K562 (cell line): ENCODE data around the gene AMZ1. TPM values are rescaled to one million over a fixed set of nuclear protein-coding genes. Genes with fewer than 3 reads are reported as not detected.

ENCODE experiments used
- ATAC-seq: fragments of 200-7000 bp; cut with Tn5 transposase; 3 replicates; pipeline ENCODE4 v1.9.1; 2020; ENCODE audit warnings: moderate library complexity
- BruUV-seq: library from RNA; stranded (reverse); fragments of 400-500 nt; replicated peaks from 2 replicates; lab custom pipeline; 2021; lab: Mats Ljungman, UMichigan
- CTCF ChIA-PET: fragments of 300-600 bp; formaldehyde crosslinking; extraction: SDS; loops from one replicate; lab custom pipeline; 2021; ENCODE audit warnings: low intra/inter-chr PET ratio; lab: Yijun Ruan, JAX
- POLR2A ChIA-PET: fragments of 300-600, 350-650 bp; sonication (Branson Sonifier 250); formaldehyde crosslinking; extraction: SDS; loops from one replicate; lab custom pipeline; 2021; ENCODE audit warnings: antibody characterized with exemption, inconsistent platforms; lab: Yijun Ruan, JAX
- DNase-seq, 4 experiments: peaks; one replicate each; pipeline versions ENCODE4 v3.0.0 to v3.0.0-alpha.2; 2011 to 2018; ENCODE audit warnings: low spot score in 3 of 4, mixed read lengths in 3 of 4; ENCODE audit errors: extremely low read depth in 1 of 4
- FAIRE-seq: peaks from 2 replicates; lab custom pipeline; 2011; peaks lifted over from hg19 to GRCh38; lab: Jason Lieb, UNC
- H2AFZ ChIP-seq: 2 replicates; pipeline ENCODE4 v1.6.0; 2011; ENCODE audit warnings: low read depth, low read length, control low read depth, inconsistent platforms
- H3K27ac ChIP-seq: fragments of 200-600 bp; 3 replicates; pipeline ENCODE4 v1.8.0; 2011; ENCODE audit warnings: low read depth, mild to moderate bottlenecking, control low read depth, inconsistent platforms, low read length, moderate library complexity, mixed read lengths; ENCODE audit errors: extremely low read depth
- H3K27me3 ChIP-seq, 2 experiments: fragments of 300-600 bp in 1 of 2; 2 replicates in 1 of 2; 3 replicates in 1 of 2; pipeline versions ENCODE4 v1.6.0 to v1.8.0; 2011; ENCODE audit warnings: inconsistent platforms in 2 of 2, low read length in 2 of 2, mild to moderate bottlenecking in 1 of 2, mixed read lengths in 1 of 2, moderate library complexity in 1 of 2; ENCODE audit not compliant: control insufficient read depth in 2 of 2, insufficient read depth in 2 of 2
- H3K36me3 ChIP-seq: fragments of 300-600 bp; 3 replicates; pipeline ENCODE4 v1.8.0; 2011; ENCODE audit warnings: mild to moderate bottlenecking, low read length, inconsistent platforms; ENCODE audit not compliant: control insufficient read depth, insufficient read depth
- H3K4me1 ChIP-seq, 2 experiments: fragments of 200-600 bp in 1 of 2; replicated peaks in 1 of 2; 2 replicates in 1 of 2; 3 replicates in 1 of 2; pipeline versions ENCODE4 v1.5.1 to v1.8.0; 2011; ENCODE audit warnings: inconsistent platforms in 2 of 2, low read length in 2 of 2, mild to moderate bottlenecking in 1 of 2, mixed read lengths in 1 of 2, moderate library complexity in 1 of 2; ENCODE audit not compliant: control insufficient read depth in 2 of 2, insufficient read depth in 2 of 2
- H3K4me2 ChIP-seq: 2 replicates; pipeline ENCODE4 v1.6.1; 2011; ENCODE audit warnings: low read length, control low read depth, inconsistent platforms, mixed read lengths; ENCODE audit not compliant: insufficient read depth
- H3K4me3 ChIP-seq: fragments of 200-600 bp; sonication (generic), shearing (Covaris generic); 2 replicates; pipeline ENCODE4 v1.5.1; 2016; ENCODE audit warnings: control low read depth, inconsistent platforms
- H3K79me2 ChIP-seq: fragments of 200-600 bp; 3 replicates; pipeline ENCODE4 v1.8.0; 2011; ENCODE audit warnings: low read length, inconsistent platforms; ENCODE audit not compliant: control insufficient read depth, insufficient read depth
- H3K9ac ChIP-seq, 2 experiments: 2 replicates each; pipeline versions ENCODE4 v1.6.0 to v1.6.1; 2011; ENCODE audit warnings: low read depth in 2 of 2, low read length in 2 of 2, control low read depth in 1 of 2, inconsistent platforms in 1 of 2, mild to moderate bottlenecking in 1 of 2, mixed read lengths in 1 of 2; ENCODE audit not compliant: insufficient read depth in 1 of 2
- H3K9me1 ChIP-seq: one replicate; pipeline ENCODE4 v1.6.0; 2011; ENCODE audit warnings: inconsistent platforms, mild to moderate bottlenecking, low read length, moderate library complexity; ENCODE audit not compliant: control insufficient read depth, insufficient read depth
- H3K9me3 ChIP-seq: replicated peaks from 2 replicates; pipeline ENCODE4 v1.5.1; 2011; ENCODE audit warnings: low read depth, low read length, inconsistent platforms; ENCODE audit not compliant: control insufficient read depth, insufficient read depth
- H4K20me1 ChIP-seq: replicated peaks from 2 replicates; pipeline ENCODE4 v1.6.1; 2011; ENCODE audit warnings: low read length, inconsistent platforms, mixed read lengths; ENCODE audit not compliant: control insufficient read depth, insufficient read depth
- DEAF1 ChIP-seq: fragments of 450-650 bp; formaldehyde crosslinking; IDR thresholded peaks from 2 replicates; pipeline ENCODE4 v1.4.0; 2020; ENCODE audit warnings: mild to moderate bottlenecking, moderate library complexity
- E2F4 ChIP-seq: sonication (generic); formaldehyde crosslinking; IDR thresholded peaks from 2 replicates; pipeline ENCODE4 v1.8.0; 2022; ENCODE audit warnings: mild to moderate bottlenecking, low read depth, missing genetic modification reagents
- FOXK1 ChIP-seq: sonication (generic); formaldehyde crosslinking; IDR thresholded peaks from 2 replicates; pipeline ENCODE4 v1.8.0; 2022; ENCODE audit warnings: missing genetic modification reagents, mild to moderate bottlenecking, borderline replicate concordance
- POLR2AphosphoS2 ChIP-seq: IDR thresholded peaks from 2 replicates; pipeline ENCODE4 v1.6.1; 2012; ENCODE audit warnings: low read length, improper control_type of control experiment
- SMAD2 ChIP-seq: fragments of 150-350 bp; IDR thresholded peaks from 2 replicates; pipeline ENCODE4 v1.6.1; 2014; ENCODE audit warnings: low read depth, mild to moderate bottlenecking, low read length
- SUPT5H ChIP-seq: fragments of 450-650 bp; IDR thresholded peaks from 2 replicates; pipeline ENCODE4 v1.6.1; 2016
- TAF9B ChIP-seq: fragments of 450-650 bp; IDR thresholded peaks from 2 replicates; pipeline ENCODE4 v1.6.1; 2018; ENCODE audit warnings: mild to moderate bottlenecking; ENCODE audit not compliant: partially characterized antibody
- ZBED1 ChIP-seq: IDR thresholded peaks from 2 replicates; pipeline ENCODE4 v1.6.1; 2014
- ZNF551 ChIP-seq: fragments of 250-450 bp; sonication (Bioruptor Pico); IDR thresholded peaks from 2 replicates; pipeline ENCODE4 v1.5.0; 2021; ENCODE audit warnings: mild to moderate bottlenecking, moderate library complexity
- ZZZ3 ChIP-seq: fragments of 450-650 bp; IDR thresholded peaks from 2 replicates; pipeline ENCODE4 v1.6.1; 2016; ENCODE audit warnings: antibody characterized with exemption, mild to moderate bottlenecking, moderate library complexity
- WGBS: fragments of 100-300 bp; shearing (Covaris generic); methylation state at CpG from one replicate; pipeline ENCODE4 v1.1.6; 2016; ENCODE audit warnings: low coverage, mixed read lengths; ENCODE audit not compliant: insufficient coverage; ENCODE audit errors: missing lambda C conversion rate; 5-methylcytosine and 5-hydroxymethylcytosine counted together
- in situ Hi-C: fragments of 300-500 bp; cut with MboI; formaldehyde crosslinking; loops from 4 replicates; pipeline ENCODE4 v1.15.0; 2018; ENCODE audit warnings: inconsistent platforms, mixed read lengths
- intact Hi-C: fragments of 100-400 bp; cut with micrococcal nuclease; formaldehyde crosslinking; loops from 2 replicates; pipeline ENCODE4 v1.14.2; 2022
- polyA plus RNA-seq, 8 experiments: library from polyadenylated mRNA; depleted of rRNA in 4 of 8; stranded (reverse) in 5 of 8; unstranded in 3 of 8; fragments of >200 nt; fragmentation: Nextera tagmentation in 2 of 8; fragmentation: Illumina TruSeq in 1 of 8; extraction: Ambion mirVana in 2 of 8; extraction: Trizol in 1 of 8; gene quantifications; 2 replicates each; pipeline versions ENCODE4 v1.2.1 to v1.2.3, GENCODE V29; 2011 to 2014; ENCODE audit warnings: inconsistent platforms in 1 of 8, missing spikeins in 1 of 8
- total RNA-seq, 7 experiments: library from RNA; depleted of rRNA in 6 of 7; stranded (reverse); fragments of >200 nt in 6 of 7; fragmentation: Illumina TruSeq in 2 of 7; extraction: Trizol in 2 of 7; gene quantifications; 2 replicates each; pipeline versions ENCODE4 v1.2.1 to v1.2.3, GENCODE V29; 2011 to 2021; ENCODE audit warnings: low replicate concordance in 1 of 7
- TF ChIP-seq, protein P1 (sequence below), 2 experiments: fragments of 450-650 bp; IDR thresholded peaks; 2 replicates each; pipeline ENCODE4 v1.6.1; 2018; ENCODE audit warnings: mild to moderate bottlenecking in 2 of 2, low read depth in 1 of 2; ENCODE audit not compliant: partially characterized antibody in 2 of 2
- TF ChIP-seq, protein P2 (sequence below): sonication (generic); formaldehyde crosslinking; IDR thresholded peaks from 2 replicates; pipeline ENCODE4 v1.8.0; 2022; ENCODE audit warnings: mild to moderate bottlenecking, missing genetic modification reagents

The AMZ1 gene
- total and polyA plus RNA-seq, 9 of the 15 experiments (the other 6 are each of a cell fraction or from before 2014, with no cell fraction given): not detected

DNA sequence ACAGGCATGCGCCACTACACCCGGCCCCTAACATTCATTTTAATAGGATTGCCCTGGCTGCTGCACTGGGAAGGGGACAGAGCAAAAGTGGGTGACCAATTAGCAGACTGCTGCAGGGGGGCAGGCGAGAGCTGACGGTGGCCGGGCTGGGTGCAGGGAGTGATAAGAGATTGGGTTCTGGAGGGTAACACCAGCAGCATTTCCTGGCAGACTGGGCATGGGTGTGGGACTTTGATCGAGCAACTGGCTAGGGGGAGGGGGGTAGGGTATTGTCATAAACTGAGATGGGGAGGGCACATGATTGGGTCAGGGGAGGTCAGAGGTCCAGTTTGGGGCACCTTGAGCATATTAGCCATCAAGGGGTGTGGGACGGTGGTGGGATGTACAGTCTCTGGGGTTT, 20.2 kb upstream of the AMZ1 start:
- 7% methylated on average over 7 of the region's 7 CpGs for WGBS
- no peak for TF ChIP-seq SUPT5H
- TF ChIP-seq, protein P1, sequence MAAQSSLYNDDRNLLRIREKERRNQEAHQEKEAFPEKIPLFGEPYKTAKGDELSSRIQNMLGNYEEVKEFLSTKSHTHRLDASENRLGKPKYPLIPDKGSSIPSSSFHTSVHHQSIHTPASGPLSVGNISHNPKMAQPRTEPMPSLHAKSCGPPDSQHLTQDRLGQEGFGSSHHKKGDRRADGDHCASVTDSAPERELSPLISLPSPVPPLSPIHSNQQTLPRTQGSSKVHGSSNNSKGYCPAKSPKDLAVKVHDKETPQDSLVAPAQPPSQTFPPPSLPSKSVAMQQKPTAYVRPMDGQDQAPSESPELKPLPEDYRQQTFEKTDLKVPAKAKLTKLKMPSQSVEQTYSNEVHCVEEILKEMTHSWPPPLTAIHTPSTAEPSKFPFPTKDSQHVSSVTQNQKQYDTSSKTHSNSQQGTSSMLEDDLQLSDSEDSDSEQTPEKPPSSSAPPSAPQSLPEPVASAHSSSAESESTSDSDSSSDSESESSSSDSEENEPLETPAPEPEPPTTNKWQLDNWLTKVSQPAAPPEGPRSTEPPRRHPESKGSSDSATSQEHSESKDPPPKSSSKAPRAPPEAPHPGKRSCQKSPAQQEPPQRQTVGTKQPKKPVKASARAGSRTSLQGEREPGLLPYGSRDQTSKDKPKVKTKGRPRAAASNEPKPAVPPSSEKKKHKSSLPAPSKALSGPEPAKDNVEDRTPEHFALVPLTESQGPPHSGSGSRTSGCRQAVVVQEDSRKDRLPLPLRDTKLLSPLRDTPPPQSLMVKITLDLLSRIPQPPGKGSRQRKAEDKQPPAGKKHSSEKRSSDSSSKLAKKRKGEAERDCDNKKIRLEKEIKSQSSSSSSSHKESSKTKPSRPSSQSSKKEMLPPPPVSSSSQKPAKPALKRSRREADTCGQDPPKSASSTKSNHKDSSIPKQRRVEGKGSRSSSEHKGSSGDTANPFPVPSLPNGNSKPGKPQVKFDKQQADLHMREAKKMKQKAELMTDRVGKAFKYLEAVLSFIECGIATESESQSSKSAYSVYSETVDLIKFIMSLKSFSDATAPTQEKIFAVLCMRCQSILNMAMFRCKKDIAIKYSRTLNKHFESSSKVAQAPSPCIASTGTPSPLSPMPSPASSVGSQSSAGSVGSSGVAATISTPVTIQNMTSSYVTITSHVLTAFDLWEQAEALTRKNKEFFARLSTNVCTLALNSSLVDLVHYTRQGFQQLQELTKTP (IDR thresholded peaks at IDR 0.05; ENCODE audit: low read depth in 1 of 2, partially characterized antibody in 2 of 2): no peak
- TF ChIP-seq SMAD2: no peak
- no peak for TF ChIP-seq ZNF551 (CRISPR knock-in tag)
- TF ChIP-seq TAF9B: no peak
- TF ChIP-seq E2F4 (CRISPR knock-in tag): no peak
- TF ChIP-seq DEAF1: no peak
- TF ChIP-seq, protein P2, sequence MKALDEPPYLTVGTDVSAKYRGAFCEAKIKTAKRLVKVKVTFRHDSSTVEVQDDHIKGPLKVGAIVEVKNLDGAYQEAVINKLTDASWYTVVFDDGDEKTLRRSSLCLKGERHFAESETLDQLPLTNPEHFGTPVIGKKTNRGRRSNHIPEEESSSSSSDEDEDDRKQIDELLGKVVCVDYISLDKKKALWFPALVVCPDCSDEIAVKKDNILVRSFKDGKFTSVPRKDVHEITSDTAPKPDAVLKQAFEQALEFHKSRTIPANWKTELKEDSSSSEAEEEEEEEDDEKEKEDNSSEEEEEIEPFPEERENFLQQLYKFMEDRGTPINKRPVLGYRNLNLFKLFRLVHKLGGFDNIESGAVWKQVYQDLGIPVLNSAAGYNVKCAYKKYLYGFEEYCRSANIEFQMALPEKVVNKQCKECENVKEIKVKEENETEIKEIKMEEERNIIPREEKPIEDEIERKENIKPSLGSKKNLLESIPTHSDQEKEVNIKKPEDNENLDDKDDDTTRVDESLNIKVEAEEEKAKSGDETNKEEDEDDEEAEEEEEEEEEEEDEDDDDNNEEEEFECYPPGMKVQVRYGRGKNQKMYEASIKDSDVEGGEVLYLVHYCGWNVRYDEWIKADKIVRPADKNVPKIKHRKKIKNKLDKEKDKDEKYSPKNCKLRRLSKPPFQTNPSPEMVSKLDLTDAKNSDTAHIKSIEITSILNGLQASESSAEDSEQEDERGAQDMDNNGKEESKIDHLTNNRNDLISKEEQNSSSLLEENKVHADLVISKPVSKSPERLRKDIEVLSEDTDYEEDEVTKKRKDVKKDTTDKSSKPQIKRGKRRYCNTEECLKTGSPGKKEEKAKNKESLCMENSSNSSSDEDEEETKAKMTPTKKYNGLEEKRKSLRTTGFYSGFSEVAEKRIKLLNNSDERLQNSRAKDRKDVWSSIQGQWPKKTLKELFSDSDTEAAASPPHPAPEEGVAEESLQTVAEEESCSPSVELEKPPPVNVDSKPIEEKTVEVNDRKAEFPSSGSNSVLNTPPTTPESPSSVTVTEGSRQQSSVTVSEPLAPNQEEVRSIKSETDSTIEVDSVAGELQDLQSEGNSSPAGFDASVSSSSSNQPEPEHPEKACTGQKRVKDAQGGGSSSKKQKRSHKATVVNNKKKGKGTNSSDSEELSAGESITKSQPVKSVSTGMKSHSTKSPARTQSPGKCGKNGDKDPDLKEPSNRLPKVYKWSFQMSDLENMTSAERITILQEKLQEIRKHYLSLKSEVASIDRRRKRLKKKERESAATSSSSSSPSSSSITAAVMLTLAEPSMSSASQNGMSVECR (CRISPR knock-in tag): no peak
- TF ChIP-seq FOXK1: no peak
- no peak for TF ChIP-seq POLR2AphosphoS2
- no peak for TF ChIP-seq ZZZ3
- TF ChIP-seq ZBED1: no peak

More for the DNA sequence above, 20.2 kb upstream of the AMZ1 start:
- CTCF ChIA-PET: no interaction called here
- POLR2A ChIA-PET: interaction anchor here (0.6 kb wide), 1 partner anchor 109 kb away, joined by 3 read pairs; no protein-coding TSS in a partner anchor
- ATAC-seq (no peak), DNase-seq (no peak), FAIRE-seq (no peak)
- H3K27me3 ChIP-seq: peaks cover 7 to 28% of the 10 kb centered on the region in 2 experiments; a peak in 3 of 5 replicates
- peaks cover 0 to 38% of the 10 kb centered on the region in 2 experiments; a peak in 3 of 5 replicates for H3K4me1 ChIP-seq
- H3K4me2 ChIP-seq: no peak overlapping the region
- no peaks in the 10 kb centered on the region for H3K79me2 ChIP-seq
- no peaks in the 10 kb centered on the region for H3K9me3 ChIP-seq
- in situ Hi-C loops (no loop called here), intact Hi-C loops (loop anchor here (10.0 kb wide), 1 partner anchor 193 kb away; the partner anchor contains the start of gene GRIFIN)
- H2AFZ ChIP-seq: no peak overlapping the region
- BruUV-seq: no TSS peak
- peaks cover 3% of the 10 kb centered on the region for H4K20me1 ChIP-seq
- no peak overlapping the region for H3K4me3 ChIP-seq
- H3K9ac ChIP-seq: no peak overlapping the region
- no peak overlapping the region for H3K27ac ChIP-seq
- H3K36me3 ChIP-seq: no peaks in the 10 kb centered on the region
- no peaks in the 10 kb centered on the region for H3K9me1 ChIP-seq
